NB4 (cell line): ENCODE data around the gene ADARB2.

Source experiments
- CTCF ChIP-seq: IDR thresholded peaks from one replicate; pipeline ENCODE4 v1.5.1; 2012; ENCODE audit warnings: low read depth, low read length
- MAX ChIP-seq: IDR thresholded peaks from 2 replicates; pipeline ENCODE4 v1.6.1; 2011; ENCODE audit warnings: low read depth, low read length
- POLR2A ChIP-seq: IDR thresholded peaks from 2 replicates; pipeline ENCODE4 v1.6.1; 2011; ENCODE audit warnings: mild to moderate bottlenecking; ENCODE audit not compliant: insufficient read length; ENCODE audit errors: extremely low read depth

DNA sequence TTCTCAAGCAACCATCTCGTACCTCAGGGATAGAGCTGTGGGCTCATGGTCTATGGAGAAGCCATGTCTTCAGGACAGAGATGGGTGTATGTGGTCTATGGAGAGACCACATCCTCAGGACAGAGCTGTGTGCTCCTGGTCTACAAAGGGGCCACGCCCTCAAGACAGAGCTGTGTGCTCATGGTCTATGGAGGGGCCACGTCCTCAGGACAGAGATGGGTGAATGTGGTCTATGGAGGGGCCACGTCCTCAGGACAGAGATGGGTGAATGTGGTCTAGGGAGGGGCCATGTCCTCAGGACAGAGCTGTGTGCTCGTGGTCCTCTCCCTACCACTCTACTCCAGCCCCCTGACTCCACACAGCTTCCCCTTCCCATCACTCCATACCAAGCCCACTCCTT lies 563.3 kb downstream of the ADARB2 start:
- no peak for TF ChIP-seq CTCF
- TF ChIP-seq POLR2A = no peak
- no peak for TF ChIP-seq MAX
